Fibroblast of skin of right quadriceps (primary cell): ENCODE measurements around the gene NGDN.
"Not testable (repeated sequence)": the region's sequence is repeated elsewhere in the genome, so short reads cannot be mapped to it uniquely, and the experiment has no call there.

Source experiments
- DNase-seq: peaks from one replicate; pipeline ENCODE4 v3.0.0-alpha.2; 2013

Gene NGDN

DNA sequence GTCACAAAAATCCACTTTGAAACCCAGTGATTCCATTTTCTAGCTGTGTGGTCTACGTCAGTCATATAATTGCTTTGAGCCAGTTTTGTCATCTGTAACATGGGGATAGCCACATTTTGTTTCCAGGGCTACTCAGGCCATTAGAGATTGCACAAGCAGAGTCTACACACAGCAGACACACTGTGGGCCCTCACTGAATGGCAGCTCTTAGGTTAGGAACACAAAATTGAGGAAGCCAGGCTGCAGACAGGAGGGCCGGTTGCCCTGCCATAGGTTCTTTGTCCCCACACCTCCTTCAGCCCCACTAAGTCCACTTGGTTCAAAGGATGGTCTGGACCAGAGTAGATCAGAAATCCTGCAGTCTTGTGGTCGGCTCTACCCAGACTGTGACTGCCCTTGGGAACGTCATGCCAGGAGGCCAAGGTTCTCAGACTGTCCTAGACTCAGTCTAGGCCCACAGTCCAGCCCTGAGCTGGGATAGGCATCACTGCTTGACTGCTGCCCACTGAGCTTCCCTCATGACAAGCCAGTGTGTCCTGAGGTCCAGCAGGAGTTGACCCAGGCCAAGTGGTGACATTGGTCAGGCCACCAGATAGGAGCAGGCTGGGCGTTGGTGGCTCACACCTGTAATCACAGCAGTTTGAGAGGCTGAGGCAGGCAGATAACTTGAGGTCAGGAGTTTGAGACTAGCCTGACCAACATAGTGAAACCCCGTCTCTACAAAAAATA lies 30.2 kb upstream of the NGDN start:
- no peak for DNase-seq

DNA sequence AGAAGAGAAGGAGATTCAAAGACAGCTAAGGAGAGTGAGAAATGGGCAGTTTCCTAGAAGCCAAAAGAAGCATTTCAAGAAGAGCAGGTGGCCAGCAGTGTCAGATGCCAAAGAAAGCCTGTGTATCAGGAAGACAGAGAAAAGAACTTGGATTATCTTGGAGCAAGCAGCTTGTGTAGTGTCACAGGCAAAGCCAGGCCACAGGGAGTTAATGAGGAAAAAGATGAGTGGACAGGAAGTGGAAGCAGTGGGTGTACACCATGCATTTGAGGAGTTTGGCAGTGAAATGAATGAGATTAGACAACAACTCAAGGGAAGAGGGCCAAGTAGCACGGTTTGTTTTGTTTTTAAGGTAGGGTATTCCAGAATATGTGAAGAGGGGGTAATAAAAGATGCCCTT lies 28.4 kb upstream of the NGDN start:
- DNase-seq: no peak

DNA sequence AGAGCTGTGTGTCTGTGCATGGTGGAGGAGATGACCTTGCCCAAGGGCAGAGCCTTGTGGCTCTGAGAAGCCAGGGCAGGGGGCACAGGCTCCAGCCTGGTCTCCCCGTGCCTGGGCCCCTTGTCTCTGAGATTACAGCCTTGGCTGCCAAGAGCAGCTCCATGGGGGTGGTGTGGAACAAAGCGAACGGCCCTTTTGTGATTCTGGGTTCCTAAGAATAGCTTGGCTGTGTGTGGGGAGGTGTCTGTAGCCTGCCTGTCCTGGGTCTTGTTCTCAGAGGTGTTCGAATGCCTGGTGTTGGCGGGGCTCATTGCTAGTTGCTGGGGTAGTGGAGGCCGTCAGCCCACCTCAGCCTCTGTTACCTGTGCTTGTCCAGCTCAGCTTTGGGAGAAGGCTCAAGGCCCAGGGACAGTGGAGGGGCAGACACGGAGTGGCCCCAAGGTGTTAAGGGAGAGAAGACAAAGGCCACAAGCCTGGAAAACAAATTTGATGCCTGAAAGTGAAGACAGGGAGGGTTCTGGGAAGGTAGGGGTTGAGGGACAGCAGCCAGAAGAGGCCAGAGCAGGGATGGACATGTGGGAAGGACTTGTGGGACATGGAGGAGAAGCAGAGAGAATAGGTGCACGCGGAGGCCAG lies 26.7 kb upstream of the NGDN start:
- DNase-seq: no peak

DNA sequence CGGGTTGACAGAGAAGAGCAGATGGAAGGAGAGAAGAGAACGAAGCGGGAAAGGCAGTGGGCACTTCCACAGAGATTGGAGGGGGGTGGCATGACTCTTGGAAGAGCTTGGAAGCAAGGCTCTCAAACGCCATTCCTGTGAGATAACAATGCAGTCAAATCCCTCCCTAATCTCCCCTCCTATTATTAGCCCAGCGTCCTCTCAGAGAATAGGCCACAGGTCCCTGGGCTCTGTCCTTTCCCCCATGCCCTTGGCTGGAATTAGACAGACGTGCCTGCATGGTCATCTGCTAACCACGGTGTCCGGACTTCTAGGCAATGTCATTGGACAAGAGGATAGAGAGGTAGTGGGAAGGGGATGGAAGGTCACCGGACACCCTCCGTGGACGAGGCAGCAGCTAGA lies 26.1 kb upstream of the NGDN start:
- no peak for DNase-seq

DNA sequence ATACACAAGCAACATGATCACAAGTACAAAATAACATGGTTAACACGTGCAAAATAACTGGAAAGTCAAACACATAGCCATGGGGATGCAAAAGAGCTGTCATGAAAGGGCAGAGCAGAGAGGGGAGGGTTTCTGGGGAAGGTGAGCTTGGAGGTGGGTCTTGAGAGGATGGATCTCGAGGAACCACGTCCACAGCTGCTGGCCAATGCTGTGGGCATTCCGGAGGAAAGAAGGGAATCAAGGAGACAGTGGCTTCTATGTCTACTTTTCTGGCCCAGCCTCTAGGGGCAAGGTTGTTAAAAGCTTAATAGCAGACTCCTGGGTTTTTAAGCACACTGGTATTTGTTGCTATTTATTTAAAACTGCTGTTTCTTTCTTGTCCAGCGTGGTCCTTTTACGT lies 25.6 kb upstream of the NGDN start:
- DNase-seq: no peak

DNA sequence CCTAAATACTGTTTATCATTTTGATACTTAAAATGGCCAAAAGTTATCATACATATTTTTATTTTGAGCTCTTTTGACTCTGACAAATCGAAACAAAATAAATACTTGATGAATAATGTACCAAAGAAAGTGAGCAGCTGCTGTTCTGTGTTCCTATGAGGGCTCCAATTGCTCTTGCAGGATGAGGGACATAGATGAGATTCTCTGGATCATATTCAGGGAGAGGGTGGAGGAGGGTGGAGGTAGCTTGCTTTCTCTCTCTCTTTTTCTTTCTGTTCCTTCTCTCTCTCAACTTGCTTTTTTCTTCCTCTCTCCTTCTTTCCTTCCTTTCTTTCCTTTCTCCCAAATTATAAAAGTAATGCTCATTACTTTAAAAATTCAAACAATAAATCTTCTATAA lies 25.2 kb upstream of the NGDN start:
- no peak for DNase-seq

DNA sequence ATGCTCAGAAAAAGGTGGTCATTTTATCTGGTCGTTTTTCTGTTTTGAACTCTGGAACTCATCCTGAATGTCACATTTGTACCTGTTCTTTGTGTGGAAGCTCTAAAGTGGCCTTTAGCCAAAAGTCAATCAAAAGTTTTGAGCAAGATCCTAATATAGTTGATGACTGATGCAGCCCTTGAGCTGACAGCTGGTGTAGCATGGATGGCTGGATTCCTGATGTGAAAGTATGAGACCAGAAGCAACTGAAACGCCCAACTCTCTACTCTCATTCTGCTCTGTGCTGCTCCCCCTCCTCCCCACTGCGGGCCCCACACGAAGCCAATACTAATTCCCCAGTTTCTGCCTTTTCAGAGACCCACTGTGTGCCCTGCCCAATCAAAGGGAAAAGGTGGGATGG lies 23.7 kb upstream of the NGDN start:
- DNase-seq: no peak

DNA sequence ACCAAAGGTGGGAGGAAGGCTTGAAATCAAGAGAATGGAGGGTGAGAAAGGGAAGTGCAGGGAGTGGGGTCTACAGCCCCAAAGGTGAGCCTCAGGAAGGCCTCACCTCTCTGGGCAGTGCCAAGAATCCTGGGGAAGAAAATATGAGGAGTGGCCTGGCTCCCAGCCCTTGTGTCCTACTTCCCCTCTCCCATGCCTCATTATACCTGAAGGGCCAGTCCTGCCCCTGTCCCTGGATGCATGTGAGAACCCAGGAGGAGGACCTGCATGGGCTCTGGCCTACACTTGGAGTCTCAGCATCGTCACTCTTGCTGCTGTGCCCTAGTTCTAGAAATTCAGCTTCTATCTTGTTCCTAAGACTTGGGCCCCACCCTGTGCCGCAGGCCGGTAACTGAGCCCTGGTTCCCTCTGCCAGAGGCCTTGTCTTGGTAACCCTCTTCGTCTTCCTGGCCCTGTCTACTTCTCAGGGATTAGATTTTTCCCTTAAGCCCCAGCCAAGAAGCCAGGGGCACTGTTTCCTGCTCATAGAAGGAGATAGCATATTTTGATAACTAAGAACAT lies 23.1 kb upstream of the NGDN start:
- DNase-seq: no peak

DNA sequence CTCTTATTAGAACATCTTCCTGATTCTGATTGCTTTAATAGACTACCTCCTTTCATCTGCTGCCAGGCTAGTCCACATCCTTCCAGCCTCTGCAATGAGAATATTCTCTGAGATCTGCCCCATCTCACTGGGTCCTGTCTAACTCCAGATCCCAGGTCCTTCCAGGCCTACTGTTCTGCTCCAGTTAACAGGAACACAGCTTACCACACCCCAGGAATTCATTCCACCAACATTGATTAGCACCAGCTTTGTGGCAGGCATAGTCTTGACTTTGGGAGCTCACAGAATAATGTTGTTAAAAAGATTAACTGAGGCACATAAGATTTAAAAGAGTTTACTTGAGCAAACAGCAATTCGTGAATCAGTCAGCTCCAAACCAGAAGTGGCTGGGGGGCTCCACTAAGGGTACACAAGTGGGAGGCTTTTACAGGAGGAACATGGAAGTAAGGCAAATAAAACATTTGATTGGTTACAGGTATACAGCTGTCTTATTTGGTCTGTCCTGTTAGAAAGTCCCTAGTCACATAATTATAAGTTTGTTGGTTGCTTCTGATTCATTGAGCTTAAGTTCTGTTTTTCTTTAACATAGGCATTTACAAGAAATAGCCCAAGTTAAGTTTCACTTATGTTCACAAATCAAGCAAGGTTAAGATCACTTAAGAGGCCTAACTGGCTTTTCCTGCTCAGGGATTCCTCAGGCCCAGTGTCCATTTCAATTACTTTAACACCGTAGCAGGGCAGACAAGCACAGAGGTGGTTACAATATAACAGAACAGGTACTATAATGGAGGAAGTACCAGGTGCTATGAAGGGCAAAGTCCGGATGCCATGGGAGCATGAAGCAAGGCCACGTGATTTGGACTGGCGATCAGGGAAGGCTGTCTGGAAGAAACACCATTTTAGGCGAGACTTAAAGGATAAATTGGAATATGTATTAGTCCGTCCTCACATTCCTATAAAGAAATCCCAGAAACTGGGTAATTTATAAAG lies 21.8 kb upstream of the NGDN start:
- no peak for DNase-seq

DNA sequence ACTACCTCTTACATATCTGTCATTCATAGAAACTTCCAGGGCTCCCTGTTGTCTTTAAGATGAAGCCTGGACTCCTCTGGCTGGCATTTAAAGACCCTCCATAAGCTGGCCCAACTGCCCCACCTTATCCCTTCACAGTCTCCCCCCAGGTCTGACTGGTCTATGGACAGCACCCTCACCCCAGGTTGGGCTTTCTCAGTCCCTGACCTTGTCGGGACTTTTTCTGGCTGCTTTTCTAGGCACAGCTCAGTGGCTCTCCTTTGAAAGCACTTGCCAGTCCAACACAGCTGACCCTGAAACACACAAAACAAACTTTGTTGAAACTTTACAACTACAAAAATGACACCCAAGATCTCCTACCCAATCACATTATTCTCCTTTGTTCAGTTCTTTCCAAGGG lies 20.2 kb upstream of the NGDN start:
- DNase-seq: no peak

DNA sequence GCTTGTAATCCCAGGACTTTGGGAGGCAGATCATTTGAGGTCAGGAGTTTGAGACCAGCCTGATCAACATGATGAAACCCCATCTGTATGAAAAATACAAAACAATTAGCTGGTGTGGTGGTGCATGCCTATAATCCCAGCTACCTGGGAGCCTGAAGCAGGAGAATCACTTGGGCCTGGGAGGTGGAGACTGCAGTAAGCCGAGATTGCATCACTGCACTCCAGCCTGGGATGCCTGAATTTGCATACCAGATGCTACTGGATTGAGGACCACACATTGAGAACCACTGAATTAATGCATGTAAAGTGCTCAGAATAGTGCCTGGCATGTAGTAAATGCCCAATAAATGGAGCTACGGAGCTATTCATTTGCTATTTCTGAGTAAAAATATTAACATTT lies 19.1 kb upstream of the NGDN start:
- DNase-seq: no peak

DNA sequence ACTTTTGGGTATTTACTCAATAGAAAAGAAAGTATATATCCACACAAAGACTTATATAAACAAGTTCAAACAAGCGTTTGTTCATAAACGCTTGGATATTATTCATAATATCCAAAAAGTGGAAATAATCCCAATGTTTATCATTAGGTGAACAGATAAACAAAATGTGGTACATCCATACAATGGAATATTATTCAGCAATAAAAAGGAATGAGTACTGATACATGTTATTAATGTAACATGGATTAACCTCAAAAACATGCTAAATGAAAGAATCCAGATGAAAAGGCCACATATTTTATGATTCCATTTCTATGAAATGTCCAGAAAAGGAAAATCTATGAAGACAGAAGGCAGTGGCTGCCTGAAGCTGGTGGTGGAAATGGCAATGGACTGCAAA lies 17.3 kb upstream of the NGDN start:
- DNase-seq: no peak

DNA sequence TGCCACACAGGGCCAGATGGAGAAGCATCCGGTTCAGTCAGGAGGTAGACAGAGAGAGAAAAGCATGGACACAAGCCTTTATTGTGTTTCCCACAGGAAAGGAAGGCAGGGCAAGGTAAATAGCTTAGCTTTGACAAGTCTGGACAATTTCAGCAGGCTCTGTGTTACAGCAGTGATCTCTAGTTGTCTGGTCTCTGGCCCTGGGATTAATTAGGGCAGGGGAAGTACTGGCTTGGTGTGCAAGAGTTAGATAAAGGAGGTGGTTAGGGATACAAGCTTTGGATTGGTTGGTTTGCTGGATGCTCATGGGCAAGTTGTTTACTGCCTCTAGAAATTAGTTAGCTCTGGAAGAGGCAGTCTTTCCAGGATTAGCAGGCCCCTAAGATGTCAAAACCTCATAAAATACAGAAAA lies 15.1 kb upstream of the NGDN start:
- no peak for DNase-seq

DNA sequence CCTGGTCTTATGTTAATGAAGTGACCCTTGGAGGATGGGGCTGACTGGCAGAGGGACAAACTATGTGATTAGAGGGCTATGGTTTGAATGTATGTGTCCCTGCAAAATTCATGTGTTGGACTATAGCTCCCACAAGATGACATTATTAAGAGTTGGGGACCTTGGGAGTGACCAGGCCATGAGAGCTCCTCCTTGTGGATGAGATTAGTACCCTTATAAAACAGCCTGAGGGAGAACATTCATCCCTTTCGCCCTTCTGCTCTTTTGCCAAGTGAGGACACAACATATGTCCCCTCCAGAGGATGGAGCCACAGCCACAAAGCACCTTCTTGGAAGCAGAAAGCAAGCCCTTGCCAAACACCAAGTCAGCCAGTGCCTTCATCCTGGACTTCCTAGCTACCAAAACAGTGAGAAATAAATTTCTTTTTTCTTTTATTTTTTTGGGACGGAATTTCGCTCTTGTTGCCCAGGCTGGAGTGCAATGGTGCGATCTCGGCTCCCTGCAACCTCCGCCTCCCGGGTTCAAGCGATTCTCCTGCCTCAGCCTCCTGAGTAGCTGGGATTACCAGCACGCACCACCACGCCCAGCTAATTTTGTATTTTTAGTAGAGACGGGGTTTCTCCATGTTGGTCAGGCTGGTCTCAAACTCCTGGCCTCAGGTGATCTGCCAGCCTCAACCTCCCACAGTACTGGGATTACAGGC lies 12.5 kb upstream of the NGDN start:
- not testable (repeated sequence) for DNase-seq

DNA sequence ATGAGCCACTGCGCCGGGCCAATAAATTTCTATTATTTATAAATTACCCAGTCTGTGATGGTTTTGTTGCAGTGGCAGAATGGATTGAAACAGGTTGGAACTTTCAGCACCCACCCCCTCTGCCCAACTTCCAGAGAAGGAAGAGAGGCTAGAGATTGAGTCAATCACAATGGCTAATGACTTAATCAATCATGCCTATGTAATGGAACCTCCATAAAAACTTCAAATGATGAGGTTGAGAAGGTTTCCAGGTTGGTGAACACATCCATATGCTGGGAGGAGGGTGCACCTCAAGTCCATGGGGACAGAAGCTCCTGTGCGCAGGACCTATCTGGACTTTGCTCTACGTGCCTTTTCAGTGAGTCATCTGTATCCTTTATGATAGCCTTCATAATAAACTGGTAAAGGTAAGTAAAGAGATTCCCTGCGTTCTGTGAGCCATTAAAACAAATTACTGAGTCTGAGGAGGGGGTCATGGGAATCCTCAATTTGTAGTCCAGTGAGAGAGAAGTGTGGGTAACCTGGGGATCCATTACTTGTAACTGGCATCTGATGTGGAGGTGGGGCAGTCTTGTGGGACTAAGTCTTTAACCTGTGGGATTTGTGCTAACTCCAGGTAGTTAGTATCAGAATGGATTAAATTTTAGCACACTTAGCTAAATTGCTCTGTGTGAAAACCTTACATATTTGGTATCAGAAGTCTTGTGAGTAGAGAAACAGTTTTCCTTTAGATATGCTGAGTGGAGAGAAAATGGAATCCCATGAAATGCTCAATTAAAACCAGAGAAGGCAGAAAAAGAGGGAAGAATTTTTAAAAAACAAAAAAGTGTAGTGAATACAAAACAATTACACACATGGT lies 11.7 kb upstream of the NGDN start:
- DNase-seq: no peak

DNA sequence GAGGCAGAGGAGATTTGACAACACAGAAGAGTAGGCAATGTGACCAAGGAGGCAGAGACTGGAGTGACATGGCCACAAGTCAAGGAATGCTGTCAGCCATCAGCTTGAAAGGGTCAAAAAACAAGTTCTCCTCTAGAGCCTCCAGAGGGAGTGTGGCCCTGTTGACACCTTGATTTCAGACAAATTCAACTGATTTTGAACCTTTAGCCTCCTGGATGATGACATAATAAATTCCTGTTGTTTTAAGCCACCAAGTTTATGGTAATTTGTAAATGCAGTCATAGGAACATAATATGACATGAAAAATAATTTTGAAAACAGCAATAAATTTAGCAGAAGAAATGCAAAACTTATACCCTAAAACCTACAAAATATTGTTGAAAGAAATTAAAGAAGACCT lies 8.5 kb upstream of the NGDN start:
- no peak for DNase-seq

DNA sequence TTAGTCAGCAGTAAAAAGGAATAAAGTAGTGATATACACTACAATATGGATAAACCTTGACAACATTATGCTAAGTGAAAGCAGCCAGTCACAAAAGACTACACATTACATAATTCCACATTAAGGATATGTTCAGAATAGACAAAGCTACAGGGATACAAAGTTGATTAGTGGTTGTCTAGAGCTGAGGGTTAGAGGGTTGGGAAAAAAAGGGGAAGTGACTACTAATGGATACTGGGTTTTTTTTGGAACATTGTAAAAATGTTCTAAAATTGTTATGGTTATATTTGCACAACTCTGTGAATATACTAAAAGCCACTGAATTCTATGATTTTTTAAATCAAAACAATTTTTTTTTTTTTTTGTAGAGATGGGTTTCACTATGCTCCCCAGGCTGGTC lies 4.8 kb upstream of the NGDN start:
- DNase-seq: no peak

DNA sequence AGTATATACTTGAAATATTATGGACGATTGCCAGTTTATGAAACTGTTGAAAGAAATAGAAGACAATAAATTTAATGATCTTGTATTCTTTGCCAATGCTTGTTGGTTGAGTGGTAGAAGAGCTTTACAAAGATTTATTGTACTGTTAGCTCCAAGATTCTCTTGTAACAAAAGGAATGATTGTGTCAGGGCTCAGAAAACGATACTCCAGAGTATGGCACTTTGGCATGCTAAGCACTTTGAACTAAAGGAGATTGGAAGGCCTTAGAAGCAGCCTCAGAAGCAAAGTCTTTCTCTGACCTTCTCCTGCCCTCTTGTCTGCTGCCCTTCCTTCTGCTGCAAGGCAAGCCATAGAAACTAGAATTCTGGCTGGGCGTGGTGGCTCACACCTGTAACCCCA lies 4.2 kb upstream of the NGDN start:
- no peak for DNase-seq

DNA sequence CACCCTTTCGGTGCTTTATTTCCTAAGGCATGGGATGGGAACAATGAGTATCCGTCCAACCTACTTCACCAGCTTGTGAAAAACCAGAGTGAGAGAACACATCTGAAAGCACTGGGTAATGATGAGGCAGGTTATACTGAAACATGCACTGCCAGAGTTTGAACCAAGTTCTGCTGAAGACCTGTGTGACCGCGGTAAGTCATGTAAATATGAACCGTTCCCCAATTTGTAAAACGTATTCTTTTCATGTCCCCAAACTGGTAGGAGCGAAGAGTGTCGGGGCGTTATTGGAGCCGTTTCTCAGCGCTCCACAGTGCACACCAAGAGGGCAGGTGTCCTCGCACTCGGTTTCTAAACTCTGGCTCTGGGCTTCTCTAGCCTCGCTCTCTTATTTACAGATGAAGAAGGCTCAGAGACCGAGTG lies 788 bp upstream of the NGDN start:
- no peak for DNase-seq

DNA sequence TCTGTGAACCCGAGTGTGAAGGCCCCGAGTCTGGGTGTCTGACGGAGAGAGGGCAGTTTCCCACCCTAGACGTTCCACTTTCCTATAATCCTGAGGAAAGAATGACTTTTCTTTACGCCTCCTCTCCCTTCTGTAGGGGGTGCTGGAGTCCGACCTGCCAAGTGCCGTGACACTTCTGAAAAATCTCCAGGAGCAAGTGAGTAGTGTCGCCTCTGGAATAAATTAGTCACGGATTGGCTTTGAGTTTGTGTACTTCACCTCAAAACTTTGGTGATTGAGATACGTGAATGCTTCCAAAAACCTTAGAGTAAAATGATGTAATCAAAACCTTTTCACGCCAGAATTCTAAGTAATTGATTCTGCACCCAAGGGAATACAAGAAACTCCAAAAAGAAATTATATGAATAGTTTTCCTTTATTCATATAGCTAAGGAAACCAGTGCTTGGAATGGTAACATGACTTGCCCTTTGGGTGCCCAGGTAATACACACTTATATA lies 452 bp downstream of the NGDN start:
- no peak for DNase-seq

DNA sequence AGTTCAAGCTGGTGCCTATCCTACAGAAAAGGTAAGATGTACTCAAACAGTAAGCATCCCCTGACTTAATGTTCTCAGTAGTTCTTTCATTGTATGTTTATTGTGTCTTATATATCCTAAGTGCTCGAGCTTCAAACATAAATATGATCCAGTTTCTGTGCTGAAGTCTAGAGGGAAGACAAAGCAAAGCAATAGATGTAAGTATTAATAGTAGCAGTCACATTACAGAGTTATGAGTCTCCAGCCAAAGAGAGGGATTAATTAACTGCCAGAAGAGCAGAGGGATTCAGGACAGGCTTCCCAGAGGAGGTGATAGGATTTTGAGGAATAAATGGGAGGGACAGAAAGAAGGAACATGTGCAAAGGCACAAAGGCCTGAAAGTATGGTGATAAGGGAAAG lies 1.4 kb downstream of the NGDN start:
- DNase-seq: no peak
